HG02981 (cell line): Measurements from ENCODE around the gene OR56B1.
"Not testable (repeated sequence)": the region's sequence is repeated elsewhere in the genome, so short reads cannot be mapped to it uniquely, and the experiment has no call there.

Experiments
- ATAC-seq: cut with Tn5 transposase; IDR thresholded peaks from one replicate; pipeline ENCODE4 v1.9.1; 2021; ENCODE audit warnings: mild to moderate bottlenecking, moderate library complexity; ENCODE audit not compliant: unreplicated experiment

OR56B1 gene, protein sequence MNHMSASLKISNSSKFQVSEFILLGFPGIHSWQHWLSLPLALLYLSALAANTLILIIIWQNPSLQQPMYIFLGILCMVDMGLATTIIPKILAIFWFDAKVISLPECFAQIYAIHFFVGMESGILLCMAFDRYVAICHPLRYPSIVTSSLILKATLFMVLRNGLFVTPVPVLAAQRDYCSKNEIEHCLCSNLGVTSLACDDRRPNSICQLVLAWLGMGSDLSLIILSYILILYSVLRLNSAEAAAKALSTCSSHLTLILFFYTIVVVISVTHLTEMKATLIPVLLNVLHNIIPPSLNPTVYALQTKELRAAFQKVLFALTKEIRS

DNA sequence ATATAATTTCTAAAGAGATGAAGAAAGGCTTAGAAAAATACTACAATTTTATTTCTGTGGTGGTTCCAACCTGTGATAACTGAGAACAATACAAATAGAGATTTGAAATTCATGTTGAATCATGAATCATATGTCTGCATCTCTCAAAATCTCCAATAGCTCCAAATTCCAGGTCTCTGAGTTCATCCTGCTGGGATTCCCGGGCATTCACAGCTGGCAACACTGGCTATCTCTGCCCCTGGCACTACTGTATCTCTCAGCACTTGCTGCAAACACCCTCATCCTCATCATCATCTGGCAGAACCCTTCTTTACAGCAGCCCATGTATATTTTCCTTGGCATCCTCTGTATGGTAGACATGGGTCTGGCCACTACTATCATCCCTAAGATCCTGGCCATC is at the start of gene OR56B1:
TSS of gene OR56B1 (plus strand) at position 53 of the 400 bp plus-strand sequence. CDS start at position 122, 69 bp downstream.
- no peak for ATAC-seq

DNA sequence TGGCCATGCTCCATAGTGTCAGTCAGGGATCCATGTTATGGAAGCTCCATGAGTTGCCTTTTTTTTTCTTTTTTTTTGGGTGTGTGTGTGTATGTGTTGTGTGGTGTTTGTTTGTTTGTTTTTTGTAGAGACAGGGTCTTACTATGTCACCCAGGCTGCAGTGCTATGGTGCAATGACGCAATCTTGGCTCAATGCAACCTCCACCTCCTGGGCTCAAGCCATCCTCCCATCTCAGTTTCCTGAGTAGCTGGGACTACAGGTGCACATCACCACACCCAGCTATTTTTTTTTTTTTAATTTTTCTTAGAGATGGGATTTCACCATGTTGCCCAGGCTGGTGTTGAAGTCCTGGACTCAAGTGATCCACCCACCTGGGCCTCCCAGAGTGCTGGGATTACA is 47.8 kb upstream of the OR56B1 start:
- no peak for ATAC-seq

DNA sequence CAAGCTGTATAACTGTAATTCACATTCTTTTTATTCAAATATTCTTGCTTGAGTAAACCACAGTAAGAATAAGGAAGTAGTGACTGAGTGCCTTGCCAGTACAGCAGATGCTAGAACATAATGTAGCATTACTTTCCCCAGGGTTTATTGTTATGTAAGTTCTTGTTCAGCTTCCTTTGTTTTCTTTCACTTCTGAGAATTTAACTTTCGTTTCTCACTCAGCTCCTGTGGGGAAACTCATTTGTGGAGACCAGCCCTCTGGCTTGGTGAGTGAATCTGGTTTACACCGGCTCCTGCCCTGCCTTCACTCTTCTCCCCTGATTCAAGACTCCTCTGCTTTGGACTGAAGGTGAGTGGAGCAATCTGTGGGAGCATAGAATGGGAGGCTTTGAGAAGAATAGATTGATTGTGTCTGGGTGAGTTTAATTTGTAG is 46.7 kb upstream of the OR56B1 start, which contains the start of gene TRIM22:
TSS of gene TRIM22 (plus strand) at position 240 of the 433 bp plus-strand sequence. CDS start 6,443 bp downstream, outside the sequence.
- peak; percentile 74 for ATAC-seq

DNA sequence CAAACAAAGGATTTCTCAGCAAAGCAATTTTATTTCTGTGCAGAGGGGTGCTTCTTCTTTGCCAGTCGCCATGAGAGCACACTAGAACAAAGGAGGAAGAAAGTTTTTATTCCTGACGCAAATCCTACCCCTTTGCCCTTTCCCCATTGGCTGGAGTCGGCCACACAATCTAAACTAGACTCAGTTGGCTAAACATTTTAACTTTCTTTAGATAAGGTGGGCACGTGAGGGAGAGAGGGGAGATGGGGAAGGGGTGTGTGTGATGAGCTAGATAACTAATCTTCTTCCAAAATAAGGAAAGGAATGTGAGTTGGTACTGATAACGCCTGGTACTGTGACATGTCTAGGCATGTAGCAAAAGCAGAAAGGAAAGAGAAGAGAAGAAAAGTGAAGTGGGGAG is 46.0 kb upstream of the OR56B1 start:
- no peak for ATAC-seq

DNA sequence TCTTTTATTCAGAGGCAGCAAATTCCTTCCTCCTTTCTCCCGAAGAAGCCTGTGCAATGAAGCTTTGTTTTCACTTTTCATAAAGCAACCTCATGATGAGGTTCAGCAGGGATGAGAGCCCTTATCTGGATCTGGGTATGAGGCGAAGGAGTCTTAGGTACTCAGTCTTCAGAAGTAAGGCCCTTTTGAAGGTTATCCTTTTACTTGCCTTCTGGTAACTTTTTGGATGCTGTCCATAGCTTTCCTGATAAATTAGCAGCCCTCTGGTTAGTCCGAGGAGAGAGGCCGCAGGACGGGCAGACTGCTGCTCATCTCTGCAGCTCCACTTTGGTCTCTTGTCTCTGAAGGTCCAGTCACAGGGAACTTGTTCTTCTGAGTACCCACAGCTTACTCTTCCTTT is 45.5 kb upstream of the OR56B1 start:
- ATAC-seq, result no peak

DNA sequence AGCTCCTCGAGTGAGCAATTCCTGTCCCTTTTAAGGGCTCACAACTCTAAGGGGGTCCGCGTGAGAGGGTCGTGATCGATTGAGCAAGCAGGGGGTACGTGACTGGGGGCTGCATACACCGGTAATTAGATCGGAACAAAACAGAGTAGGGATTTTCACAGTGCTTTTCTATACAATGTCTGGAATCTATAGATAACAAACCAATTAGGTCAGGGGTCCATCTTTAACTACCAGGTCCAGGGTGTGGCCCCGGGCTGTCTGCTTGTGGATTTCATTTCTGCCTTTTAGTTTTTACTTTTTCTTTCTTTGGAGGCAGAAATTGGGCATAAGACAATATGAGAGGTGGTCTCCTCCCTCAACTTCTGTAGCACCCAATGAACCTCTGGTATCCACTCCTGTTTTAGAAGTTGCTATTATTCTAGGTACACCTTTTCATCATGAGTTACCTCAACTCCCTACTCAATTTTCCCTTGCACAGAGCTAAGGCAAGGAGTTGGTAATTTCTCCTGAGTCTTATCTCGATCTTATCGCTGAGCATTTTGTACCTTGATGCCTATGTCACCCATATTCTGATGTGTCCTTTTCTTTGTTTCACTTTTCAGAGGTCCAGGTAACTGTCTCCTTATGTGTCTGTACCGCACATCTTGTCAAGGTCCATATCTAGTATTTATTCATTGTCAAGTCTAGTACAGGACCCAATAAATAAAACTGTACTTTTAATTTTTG is 44.8 kb upstream of the OR56B1 start:
- not testable (repeated sequence) for ATAC-seq

DNA sequence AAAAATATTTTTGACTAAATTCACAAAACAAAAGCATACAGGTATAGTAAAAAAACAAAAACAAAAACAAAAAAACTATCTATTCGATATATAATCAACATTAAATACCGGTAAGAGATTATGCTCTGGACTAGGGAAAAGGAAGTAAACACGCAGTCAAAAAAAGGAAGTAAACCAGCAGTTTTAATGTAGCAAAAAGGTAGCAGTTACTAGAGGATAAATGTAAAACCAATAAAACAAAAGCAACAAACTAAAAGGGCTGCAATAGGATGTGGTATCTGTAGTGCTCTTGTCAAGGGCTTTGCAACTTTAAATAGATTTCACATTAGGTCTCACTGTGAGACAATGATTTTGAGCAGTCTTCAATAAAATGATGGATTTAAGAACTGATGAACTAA is 44.3 kb upstream of the OR56B1 start:
- ATAC-seq, result no peak

DNA sequence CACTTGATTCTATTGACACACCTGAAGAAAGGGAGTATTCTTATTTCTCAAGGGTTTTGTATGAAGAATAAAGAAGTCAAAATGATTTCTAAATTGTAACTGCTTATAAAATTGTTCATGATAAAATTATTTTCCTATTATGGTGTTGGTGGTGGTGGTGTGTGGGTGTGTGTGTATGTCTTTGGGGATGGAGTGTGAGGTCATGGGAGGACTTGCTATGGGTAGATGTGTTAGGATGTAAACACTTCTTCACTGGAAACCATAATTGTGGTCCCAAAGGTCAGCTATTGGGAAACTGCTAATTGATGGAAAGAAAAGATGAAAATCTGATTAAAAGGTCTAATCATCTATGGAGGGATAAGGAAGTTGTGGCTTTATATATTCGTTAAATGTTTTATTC is 41.6 kb upstream of the OR56B1 start:
- no peak for ATAC-seq

DNA sequence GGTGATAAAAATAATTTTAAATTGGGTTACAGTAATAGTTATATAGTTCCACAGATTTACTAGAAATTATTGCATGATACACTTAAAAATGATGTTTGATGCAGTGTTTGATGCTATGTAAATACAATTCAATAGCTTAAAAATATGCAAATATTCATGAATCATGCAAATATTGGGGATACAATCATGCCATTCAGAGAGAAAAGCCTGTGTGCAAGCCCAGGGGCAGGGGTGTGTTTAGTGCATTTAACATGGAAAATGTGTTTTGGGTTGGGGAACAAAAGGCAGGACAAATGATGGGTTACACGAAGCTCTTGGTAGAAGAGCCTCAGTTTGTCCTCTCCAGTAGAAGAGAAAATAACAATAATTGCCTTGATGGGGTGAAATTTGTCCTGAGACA is 40.7 kb upstream of the OR56B1 start:
- ATAC-seq, result no peak

DNA sequence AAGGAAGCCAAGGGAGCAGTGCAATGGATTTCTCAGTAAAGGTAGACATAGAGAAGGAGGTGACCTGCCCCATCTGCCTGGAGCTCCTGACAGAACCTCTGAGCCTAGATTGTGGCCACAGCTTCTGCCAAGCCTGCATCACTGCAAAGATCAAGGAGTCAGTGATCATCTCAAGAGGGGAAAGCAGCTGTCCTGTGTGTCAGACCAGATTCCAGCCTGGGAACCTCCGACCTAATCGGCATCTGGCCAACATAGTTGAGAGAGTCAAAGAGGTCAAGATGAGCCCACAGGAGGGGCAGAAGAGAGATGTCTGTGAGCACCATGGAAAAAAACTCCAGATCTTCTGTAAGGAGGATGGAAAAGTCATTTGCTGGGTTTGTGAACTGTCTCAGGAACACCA is 40.0 kb upstream of the OR56B1 start:
- no peak for ATAC-seq

DNA sequence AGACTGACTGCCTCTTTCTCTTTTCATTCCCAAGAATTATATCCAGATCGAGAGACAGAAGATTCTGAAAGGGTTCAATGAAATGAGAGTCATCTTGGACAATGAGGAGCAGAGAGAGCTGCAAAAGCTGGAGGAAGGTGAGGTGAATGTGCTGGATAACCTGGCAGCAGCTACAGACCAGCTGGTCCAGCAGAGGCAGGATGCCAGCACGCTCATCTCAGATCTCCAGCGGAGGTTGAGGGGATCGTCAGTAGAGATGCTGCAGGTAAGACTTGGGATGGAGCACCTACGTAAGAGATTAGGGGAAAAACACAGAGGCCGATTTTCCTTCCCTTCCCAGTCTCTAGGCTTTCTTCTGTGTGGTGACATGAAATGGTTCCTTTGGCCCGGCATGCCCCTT is 38.0 kb upstream of the OR56B1 start:
- ATAC-seq, result no peak

DNA sequence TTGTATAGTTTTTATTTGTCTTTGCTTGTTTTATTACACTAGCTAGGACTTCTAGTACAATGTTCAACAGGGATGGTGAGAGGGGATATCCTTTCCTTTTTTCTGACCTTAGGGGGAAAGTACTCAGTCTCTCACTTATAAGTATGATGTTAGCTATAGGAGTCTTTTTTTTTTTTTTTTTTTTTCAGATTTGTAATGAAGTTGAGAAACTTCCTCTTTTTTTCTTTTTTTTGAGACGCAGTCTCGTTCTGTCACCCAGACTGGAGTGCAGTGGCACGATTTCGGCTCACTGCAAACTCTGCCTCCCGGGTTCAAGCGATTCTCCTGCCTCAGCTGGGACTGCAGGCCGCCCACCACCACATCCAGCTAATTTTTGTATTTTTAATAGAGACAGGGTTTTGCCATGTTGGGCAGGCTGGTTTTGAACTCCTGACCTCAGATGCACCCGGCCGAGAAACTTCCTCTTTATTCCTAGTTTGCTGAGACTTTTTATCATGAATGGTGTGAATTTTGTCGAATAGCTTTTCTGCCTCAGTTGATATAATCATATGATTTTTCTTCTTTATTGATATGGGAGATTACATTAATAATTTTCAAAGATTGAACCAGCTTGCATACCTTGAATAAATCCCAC is 35.7 kb upstream of the OR56B1 start:
- ATAC-seq, result no peak

DNA sequence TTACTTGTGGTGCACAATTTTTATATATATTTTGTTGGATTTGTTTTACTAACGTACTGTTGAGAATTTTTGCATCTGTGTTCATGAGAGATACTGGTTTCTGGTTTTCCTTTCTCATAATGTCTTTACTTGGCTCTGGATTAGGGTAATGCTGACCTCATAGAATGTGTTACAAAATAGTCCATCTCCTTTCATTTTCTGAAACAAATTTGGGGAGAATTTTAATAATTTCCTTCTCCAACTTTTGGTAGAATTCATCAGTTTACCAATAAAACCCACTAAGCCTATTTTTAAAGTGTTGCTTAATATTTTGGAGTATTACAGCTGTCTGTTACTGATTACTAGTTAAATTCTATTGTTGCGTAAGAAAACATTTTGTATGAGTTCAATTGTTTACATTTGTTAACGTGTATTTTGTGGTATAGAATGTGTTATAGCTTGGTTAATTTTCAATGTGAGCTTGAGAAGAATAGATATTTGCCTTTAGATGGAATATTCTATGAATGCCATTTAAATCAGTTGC is 35.1 kb upstream of the OR56B1 start:
- no peak for ATAC-seq

DNA sequence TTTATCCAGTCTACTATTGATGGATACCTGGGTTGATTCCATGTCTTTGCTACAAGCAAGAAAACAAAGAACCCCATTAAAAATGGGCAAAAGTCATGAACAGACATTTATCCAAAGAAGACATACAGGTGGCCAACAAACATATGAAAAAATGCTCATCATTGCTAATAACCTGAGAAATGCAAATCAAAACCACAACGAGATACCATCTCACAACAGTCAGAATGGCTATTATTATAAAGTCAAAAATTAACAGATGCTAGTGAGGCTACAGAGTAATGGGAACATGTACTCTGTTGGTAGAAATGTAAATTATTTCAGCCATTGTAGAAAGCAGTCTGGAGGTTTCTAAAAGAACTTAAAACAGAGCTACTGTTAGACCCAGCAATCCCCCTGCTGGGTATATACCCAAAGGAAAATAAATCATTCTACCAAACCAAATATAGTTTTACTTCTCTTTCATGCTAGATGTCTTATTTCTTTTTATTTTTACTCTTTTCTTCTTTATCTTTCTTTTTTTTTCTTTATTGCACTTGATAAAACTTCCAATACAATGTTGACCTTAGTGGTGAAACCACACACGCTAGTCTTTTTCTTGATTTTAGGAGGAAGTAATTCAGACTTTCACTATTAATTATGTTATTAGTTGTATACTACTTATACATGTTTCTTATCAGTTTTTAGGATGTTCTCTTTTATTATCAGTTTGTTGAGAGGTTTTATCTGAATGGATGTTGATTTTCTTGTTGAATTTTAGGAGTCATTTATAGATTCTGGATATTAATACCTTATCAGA is 32.3 kb upstream of the OR56B1 start:
- ATAC-seq, result peak; percentile 88

DNA sequence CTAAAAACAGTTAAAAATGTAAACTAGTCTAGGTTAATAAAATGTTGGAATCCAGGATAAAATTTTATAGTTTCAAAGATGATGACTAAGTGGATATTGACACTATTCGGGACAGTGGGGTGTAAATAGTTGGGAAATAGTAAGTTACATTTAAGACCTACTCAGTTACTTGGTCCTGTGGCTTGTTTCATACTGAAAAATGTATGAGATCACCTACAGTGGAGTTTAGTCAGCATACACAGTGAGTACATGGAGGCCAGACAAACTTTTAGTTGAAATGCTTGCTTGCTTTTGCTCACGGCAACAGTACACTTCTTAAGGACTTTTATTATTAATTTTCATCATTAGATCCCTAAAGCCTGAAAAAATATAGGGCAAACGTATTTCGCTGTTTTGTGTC is 30.6 kb upstream of the OR56B1 start:
- ATAC-seq, result no peak

DNA sequence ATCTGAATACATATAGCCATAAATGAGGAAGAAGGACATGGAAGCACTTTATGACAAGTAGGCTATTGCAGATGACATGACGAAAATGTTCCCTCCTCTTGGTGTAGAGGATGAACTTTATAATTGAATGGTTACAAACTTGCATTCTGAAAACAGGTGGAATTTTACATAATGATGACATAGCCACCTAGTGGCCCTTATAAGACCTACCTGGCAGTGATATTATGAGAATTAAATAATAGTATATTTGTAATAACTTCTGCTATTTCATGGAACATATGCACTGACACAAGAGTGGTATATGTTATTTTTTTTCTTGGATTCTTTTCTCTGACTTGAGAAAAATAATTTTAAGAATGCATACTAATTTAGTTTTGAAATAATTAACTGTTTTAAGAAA is 23.7 kb upstream of the OR56B1 start:
- ATAC-seq, result no peak

DNA sequence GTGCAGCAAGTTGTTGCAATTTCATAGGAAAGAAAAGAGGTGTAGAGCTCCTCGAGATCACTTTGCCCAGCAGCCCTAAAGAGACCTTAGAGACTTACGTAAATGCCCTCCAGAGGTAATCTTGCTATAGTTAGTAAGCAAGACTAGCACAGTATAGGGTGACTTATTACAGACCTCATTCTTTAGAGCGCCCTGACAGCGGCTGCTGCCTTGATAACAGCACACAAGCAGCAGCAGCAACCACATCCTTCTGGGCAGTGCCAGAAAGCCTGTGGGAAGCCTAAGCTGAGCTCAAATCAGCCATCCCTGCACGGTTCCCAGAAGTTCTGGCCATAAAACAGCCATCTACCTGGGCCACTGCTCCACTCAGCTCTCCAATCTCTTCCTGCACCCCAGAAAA is 22.6 kb upstream of the OR56B1 start:
- ATAC-seq, result no peak

DNA sequence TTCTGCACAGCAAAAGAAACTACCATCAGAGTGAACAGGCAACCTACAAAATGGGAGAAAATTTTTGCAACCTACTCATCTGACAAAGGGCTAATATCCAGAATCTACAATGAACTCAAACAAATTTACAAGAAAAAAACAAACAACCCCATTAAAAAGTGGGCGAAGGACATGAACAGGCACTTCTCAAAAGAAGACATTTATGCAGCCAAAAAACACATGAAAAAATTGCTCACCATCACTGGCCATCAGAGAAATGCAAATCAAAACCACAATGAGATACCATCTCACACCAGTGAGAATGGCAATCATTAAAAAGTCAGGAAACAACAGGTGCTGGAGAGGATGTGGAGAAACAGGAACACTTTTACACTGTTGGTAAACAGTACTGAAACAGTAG is 19.7 kb upstream of the OR56B1 start:
- ATAC-seq, result not testable (repeated sequence)

DNA sequence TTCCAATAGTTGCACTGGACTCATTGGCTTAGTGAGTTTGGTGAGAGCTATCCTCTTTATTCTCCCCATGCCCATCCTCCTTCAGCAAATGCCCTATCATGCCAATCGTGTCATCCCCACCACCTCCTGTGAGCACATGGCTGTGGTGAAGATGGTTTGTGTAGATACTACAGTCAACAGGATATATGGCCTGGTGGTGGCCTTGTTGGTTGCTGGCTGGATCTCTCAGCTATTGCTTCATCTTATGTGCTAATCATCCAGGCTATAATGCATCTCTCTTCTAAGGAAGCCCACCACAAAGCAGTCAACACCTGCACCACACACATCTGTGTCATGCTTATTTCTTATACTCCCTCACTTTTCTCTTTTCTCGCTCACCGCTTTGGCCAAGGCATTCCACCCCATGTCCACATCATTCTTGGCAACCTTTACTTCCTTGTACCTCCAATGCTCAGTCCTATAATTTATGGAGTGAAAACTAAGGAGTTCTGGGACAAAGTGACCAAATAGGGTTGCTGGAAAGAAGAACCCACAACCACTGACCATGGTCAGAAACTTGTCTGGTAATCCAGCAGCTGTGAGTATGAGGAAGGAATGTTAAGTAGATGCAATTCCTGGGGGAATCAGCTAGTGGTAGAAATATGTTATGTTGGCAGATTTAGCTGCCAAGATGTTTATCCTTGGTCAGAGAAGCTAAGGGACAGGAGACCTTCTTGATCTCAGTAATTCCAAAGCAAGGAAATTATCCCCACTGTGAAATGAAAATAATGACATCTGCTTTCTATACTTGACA is 16.3 kb upstream of the OR56B1 start:
- no peak for ATAC-seq

DNA sequence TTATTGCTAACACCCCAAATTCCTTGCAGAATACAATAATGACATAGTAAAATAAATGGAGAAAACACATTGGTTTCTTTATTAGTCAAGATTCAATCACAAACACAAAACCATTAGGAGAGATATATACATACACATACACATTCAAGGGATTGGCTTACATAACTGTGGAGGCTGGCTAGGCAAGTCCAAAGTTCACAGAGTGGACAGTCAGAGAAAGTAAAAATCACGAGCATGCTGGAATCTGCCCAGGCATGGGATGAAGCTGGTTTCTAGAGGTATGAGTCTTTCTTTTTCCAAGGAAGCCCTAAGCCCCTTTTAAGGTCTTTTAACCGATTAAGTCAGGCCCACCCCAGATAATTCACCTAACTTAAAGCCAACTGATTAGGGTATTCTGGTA is 13.6 kb upstream of the OR56B1 start:
- ATAC-seq, result no peak
